Erythroblast (primary cell): ENCODE measurements around the gene MYO1A.

Source experiments
- GATA1 ChIP-seq: IDR thresholded peaks from 2 replicates; pipeline ENCODE4 v1.6.1; 2011; ENCODE audit warnings: low read depth, mild to moderate bottlenecking, control low read depth, low read length, moderate library complexity
- POLR2A ChIP-seq: IDR thresholded peaks from 2 replicates; pipeline ENCODE4 v1.6.1; 2011; ENCODE audit warnings: mild to moderate bottlenecking, low read length

DNA sequence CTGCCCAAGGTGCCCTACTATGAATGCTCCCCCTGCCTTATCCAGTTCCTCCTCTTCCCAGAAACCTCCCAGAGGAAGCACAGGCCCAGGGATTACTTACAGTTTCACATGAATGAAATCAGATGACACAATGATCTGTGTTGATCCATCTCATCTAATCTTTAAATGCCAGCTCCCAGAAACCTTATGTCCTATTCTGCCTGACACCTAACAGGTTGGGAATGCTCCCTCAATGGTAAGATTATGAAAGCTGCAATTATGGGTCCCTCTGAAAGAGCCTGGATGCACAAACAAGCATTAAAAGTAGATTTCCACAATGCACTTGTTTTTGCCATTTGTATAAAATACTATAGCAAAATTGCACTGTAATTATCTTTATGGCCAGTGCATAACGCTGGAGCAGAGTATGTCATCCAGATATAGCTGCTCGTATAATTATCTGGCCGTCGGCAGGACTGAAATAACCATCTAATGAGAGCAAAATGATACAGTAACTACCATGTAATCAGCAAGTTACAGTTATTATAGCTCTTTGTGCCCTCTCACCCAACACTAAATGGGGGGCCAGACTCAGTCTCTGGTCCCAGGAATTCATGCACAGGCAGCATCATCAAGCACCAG is 39.2 kb downstream of the MYO1A start:
- TF ChIP-seq POLR2A (no peak), GATA1 (no peak)
